Thoracic aorta (tissue), 2 donors: ENCODE data around the gene STMN3. TPM values are rescaled to one million over a fixed set of nuclear protein-coding genes. Genes with fewer than 3 reads are reported as not detected.
"Not testable (repeated sequence)": the region's sequence is repeated elsewhere in the genome, so short reads cannot be mapped to it uniquely, and the experiment has no call there.

Source experiments
- ATAC-seq: fragments of 150-250 bp; one replicate; pipeline ENCODE4 v1.8.0; 2017; ENCODE audit warnings: low read depth; ENCODE audit not compliant: insufficient number of reproducible peaks, low FRiP score
- DNase-seq: peaks from one replicate; pipeline ENCODE4 v3.0.0-alpha.2; 2020; ENCODE audit warnings: low spot score
- H3K27ac ChIP-seq, 2 donors: fragments of 200-600 bp; sonication (generic); 1 replicate in 1 of 2; 2 replicates in 1 of 2; pipeline ENCODE4 v1.5.1; 2016; ENCODE audit warnings: mild to moderate bottlenecking in 2 of 2, moderate library complexity in 2 of 2
- H3K27me3 ChIP-seq: fragments of 200-600 bp; sonication (generic); replicated peaks from 2 replicates; pipeline ENCODE4 v1.6.0; 2016; ENCODE audit warnings: mild to moderate bottlenecking; ENCODE audit not compliant: insufficient read depth
- H3K36me3 ChIP-seq: fragments of 200-600 bp; sonication (generic); one replicate; pipeline ENCODE4 v1.5.1; 2016
- H3K4me1 ChIP-seq, 2 donors: fragments of 200-600 bp; sonication (generic); 1 replicate in 1 of 2; 2 replicates in 1 of 2; pipeline versions ENCODE4 v1.5.1 to v1.6.0; 2016; ENCODE audit warnings: low read depth in 2 of 2, mild to moderate bottlenecking in 1 of 2; ENCODE audit not compliant: control insufficient read depth in 1 of 2
- H3K4me3 ChIP-seq: fragments of 200-600 bp; sonication (generic); 2 replicates; pipeline ENCODE4 v1.5.1; 2016; ENCODE audit warnings: mild to moderate bottlenecking
- H3K9me3 ChIP-seq: fragments of 200-600 bp; sonication (generic); 2 replicates; pipeline ENCODE4 v1.5.1; 2016
- CTCF ChIP-seq: fragments of 200-600 bp; sonication (generic); IDR thresholded peaks from one replicate; pipeline ENCODE4 v1.5.1; 2019; ENCODE audit warnings: antibody characterized with exemption
- total RNA-seq, 2 donors: library from RNA; depleted of rRNA; stranded (reverse); fragments of >200 nt; gene quantifications; one replicate each; pipeline versions ENCODE4 v1.1.0 to v1.2.3, GENCODE V29; 2016

STMN3 gene
- total RNA-seq, 2 donors from 2014 or later, result 14.4 to 17.8 TPM

GRCh38 chr20:63653974-63654668 is 897 bp upstream of the STMN3 start:
- TF ChIP-seq CTCF, result no peak
- no peaks in the 10 kb centered on the region for H3K27me3 ChIP-seq
- ATAC-seq, result no peak
- peaks cover 17 to 43% of the 10 kb centered on the region in 2 donors for H3K4me1 ChIP-seq
- H3K27ac ChIP-seq, result no peak overlapping the region
- peak overlapping the region; percentile 76 for H3K4me3 ChIP-seq
- H3K36me3 ChIP-seq, result no peaks in the 10 kb centered on the region
- H3K9me3 ChIP-seq, result no peaks in the 10 kb centered on the region
- no peak for DNase-seq

GRCh38 chr20:63652192-63652980 is 838 bp downstream of the STMN3 start:
- no peak for TF ChIP-seq CTCF

GRCh38 chr20:63651942-63652191 is 1.4 kb downstream of the STMN3 start:
- H3K9me3 ChIP-seq, result no peaks in the 10 kb centered on the region
- H3K27ac ChIP-seq, result no peak overlapping the region
- no peaks in the 10 kb centered on the region for H3K27me3 ChIP-seq
- H3K4me3 ChIP-seq, result peak overlapping the region; percentile 76
- ATAC-seq (no peak), DNase-seq (no peak)
- TF ChIP-seq CTCF, result no peak
- H3K4me1 ChIP-seq, result peaks cover 11 to 29% of the 10 kb centered on the region in 2 donors
- no peaks in the 10 kb centered on the region for H3K36me3 ChIP-seq

More at GRCh38 chr20:63652192-63652980, 838 bp downstream of the STMN3 start:
- Histone ChIP-seq H3K27me3 (no peaks in the 10 kb centered on the region), H3K4me3 (peak overlapping the region; percentile 76), H3K27ac (no peak overlapping the region), H3K9me3 (no peaks in the 10 kb centered on the region), H3K4me1 (peaks cover 12 to 35% of the 10 kb centered on the region in 2 donors), H3K36me3 (no peaks in the 10 kb centered on the region)
- ATAC-seq (no peak), DNase-seq (no peak)

- H3K4me1 ChIP-seq, result peaks cover 11 to 28% of the 10 kb centered on the region in 2 donors
- H3K27me3 ChIP-seq, DNase-seq, H3K36me3 ChIP-seq, ATAC-seq, H3K27ac ChIP-seq, H3K4me3 ChIP-seq, H3K9me3 ChIP-seq: not testable (repeated sequence)
These were observed 2.7 kb downstream of the STMN3 start for GRCh38 chr20:63650486-63650885.

GRCh38 chr20:63648895-63649589 is 4.2 kb downstream of the STMN3 start:
- no peak for ATAC-seq
- DNase-seq, result no peak
- Histone ChIP-seq H3K27ac (no peak overlapping the region), H3K4me1 (peaks cover 11 to 25% of the 10 kb centered on the region in 2 donors), H3K9me3 (no peaks in the 10 kb centered on the region), H3K4me3 (no peak overlapping the region), H3K36me3 (no peaks in the 10 kb centered on the region), H3K27me3 (no peaks in the 10 kb centered on the region)
- TF ChIP-seq CTCF, result no peak
